Hair follicle dermal papilla cell (primary cell): ENCODE measurements around the gene TSPY9. TPM values are rescaled to one million over a fixed set of nuclear protein-coding genes. Genes with fewer than 3 reads are reported as not detected.

Experiments
- total RNA-seq: library from RNA; depleted of rRNA; stranded (reverse); fragments of >200 nt; gene quantifications from 2 replicates; pipeline ENCODE4 v1.2.3, GENCODE V29; 2012

The TSPY9 gene, protein sequence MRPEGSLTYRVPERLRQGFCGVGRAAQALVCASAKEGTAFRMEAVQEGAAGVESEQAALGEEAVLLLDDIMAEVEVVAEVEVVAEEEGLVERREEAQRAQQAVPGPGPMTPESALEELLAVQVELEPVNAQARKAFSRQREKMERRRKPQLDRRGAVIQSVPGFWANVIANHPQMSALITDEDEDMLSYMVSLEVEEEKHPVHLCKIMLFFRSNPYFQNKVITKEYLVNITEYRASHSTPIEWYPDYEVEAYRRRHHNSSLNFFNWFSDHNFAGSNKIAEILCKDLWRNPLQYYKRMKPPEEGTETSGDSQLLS
- total RNA-seq: not detected in 2 replicates

DNA sequence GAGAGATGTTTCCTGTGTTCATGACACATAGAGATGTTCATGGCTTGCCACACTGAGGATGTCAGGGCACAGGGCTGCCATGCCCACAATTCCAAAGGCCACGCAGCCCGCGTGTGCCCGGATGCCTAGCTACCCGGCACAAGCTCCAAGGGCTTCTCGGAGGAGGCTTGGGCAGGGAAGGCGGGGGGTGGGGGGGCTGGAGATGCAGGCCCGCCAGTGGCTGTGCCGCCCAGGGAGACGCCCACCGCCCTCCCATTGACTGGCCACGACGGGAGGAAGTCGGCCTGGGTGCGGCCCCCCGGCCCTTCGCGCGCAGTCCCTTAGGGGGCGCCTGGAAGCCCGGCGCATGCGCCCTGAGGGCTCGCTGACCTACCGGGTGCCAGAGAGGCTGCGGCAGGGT, at the start of gene TSPY9:
Gene TSPY9, plus strand, starts transcription at position 301 of the 400 bp plus-strand sequence. Its CDS starts 46 bp downstream, at position 347.

DNA sequence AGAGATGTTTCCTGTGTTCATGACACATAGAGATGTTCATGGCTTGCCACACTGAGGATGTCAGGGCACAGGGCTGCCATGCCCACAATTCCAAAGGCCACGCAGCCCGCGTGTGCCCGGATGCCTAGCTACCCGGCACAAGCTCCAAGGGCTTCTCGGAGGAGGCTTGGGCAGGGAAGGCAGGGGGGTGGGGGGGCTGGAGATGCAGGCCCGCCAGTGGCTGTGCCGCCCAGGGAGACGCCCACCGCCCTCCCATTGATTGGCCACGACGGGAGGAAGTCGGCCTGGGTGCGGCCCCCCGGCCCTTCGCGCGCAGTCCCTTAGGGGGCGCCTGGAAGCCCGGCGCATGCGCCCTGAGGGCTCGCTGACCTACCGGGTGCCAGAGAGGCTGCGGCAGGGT, 20.4 kb upstream of the TSPY9 start, which contains the start of gene TSPY1:
Gene TSPY1, plus strand, starts transcription at position 301 of the 400 bp plus-strand sequence. Its CDS starts 46 bp downstream, at position 347.

DNA sequence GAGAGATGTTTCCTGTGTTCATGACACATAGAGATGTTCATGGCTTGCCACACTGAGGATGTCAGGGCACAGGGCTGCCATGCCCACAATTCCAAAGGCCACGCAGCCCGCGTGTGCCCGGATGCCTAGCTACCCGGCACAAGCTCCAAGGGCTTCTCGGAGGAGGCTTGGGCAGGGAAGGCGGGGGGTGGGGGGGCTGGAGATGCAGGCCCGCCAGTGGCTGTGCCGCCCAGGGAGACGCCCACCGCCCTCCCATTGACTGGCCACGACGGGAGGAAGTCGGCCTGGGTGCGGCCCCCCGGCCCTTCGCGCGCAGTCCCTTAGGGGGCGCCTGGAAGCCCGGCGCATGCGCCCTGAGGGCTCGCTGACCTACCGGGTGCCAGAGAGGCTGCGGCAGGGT, 40.5 kb downstream of the TSPY9 start, which contains the start of gene TSPY10:
Gene TSPY10, plus strand, starts transcription at position 301 of the 400 bp plus-strand sequence. Its CDS starts 46 bp downstream, at position 347.

Other genes starting within 250 kb of the TSPY9 start
- gene TSPY4, start 149.8 kb upstream of the TSPY9 start, total RNA-seq: not detected in 2 replicates
- not detected in 2 replicates for gene TSPY8, start 129.5 kb upstream of the TSPY9 start, total RNA-seq
- gene TSPY3, start 88.8 kb upstream of the TSPY9 start, total RNA-seq: not detected in 2 replicates
- gene TSPY1, start 20.3 kb upstream of the TSPY9 start, total RNA-seq: not detected in 2 replicates
- not detected in 2 replicates for gene TSPY10, start 40.6 kb downstream of the TSPY9 start, total RNA-seq